ENCODE data around the gene OPCML.

The OPCML gene

GRCh38 chr11:132811649-132812048, 720.7 kb downstream of the OPCML start:
- no peak for DNase-seq (ENCODE audit: low read depth, low spot score)

GRCh38 chr11:132809070-132809469, 723.2 kb downstream of the OPCML start:
- DNase-seq (ENCODE audit: low read depth, low spot score) = no peak

GRCh38 chr11:132804258-132804657, 728.0 kb downstream of the OPCML start:
- no peak for DNase-seq (ENCODE audit: low read depth, low spot score)

GRCh38 chr11:132803436-132803835, 728.9 kb downstream of the OPCML start:
- DNase-seq (ENCODE audit: low read depth, low spot score) = no peak

- DNase-seq (ENCODE audit: low read depth, low spot score) = no peak
These were observed 729.4 kb downstream of the OPCML start for GRCh38 chr11:132802947-132803346.

- no peak for DNase-seq (ENCODE audit: low read depth, low spot score)
These were observed 738.5 kb downstream of the OPCML start for GRCh38 chr11:132793831-132794230.

GRCh38 chr11:132792341-132793140, 739.8 kb downstream of the OPCML start:
- DNase-seq (ENCODE audit: low read depth, low spot score) = no peak

GRCh38 chr11:132790971-132791370, 741.3 kb downstream of the OPCML start:
- no peak for DNase-seq (ENCODE audit: low read depth, low spot score)

GRCh38 chr11:132790466-132790865, 741.8 kb downstream of the OPCML start:
- no peak for DNase-seq (ENCODE audit: low read depth, low spot score)

- DNase-seq (ENCODE audit: low read depth, low spot score) = no peak
These were observed 743.4 kb downstream of the OPCML start for GRCh38 chr11:132788816-132789325.

- no peak for DNase-seq (ENCODE audit: low read depth, low spot score)
These were observed 746.4 kb downstream of the OPCML start for GRCh38 chr11:132785878-132786277.

GRCh38 chr11:132784441-132784840, 747.9 kb downstream of the OPCML start:
- no peak for DNase-seq (ENCODE audit: low read depth, low spot score)

- no peak for DNase-seq (ENCODE audit: low read depth, low spot score)
These were observed 750.2 kb downstream of the OPCML start for GRCh38 chr11:132782102-132782501.

GRCh38 chr11:132780046-132780445, 752.3 kb downstream of the OPCML start:
- DNase-seq (ENCODE audit: low read depth, low spot score) = no peak

- no peak for DNase-seq (ENCODE audit: low read depth, low spot score)
These were observed 752.8 kb downstream of the OPCML start for GRCh38 chr11:132779497-132779896.

- no peak for DNase-seq (ENCODE audit: low read depth, low spot score)
These were observed 755.0 kb downstream of the OPCML start for GRCh38 chr11:132777067-132777975.

- DNase-seq (ENCODE audit: low read depth, low spot score) = no peak
These were observed 758.5 kb downstream of the OPCML start for GRCh38 chr11:132773751-132774150.

GRCh38 chr11:132772703-132773545, 759.4 kb downstream of the OPCML start:
- DNase-seq (ENCODE audit: low read depth, low spot score) = no peak

GRCh38 chr11:132771746-132772145, 760.6 kb downstream of the OPCML start:
- no peak for DNase-seq (ENCODE audit: low read depth, low spot score)

- no peak for DNase-seq (ENCODE audit: low read depth, low spot score)
These were observed 761.3 kb downstream of the OPCML start for GRCh38 chr11:132770829-132771530.

- DNase-seq (ENCODE audit: low read depth, low spot score) = no peak
These were observed 768.8 kb downstream of the OPCML start for GRCh38 chr11:132763503-132763902.
